CD14-positive monocyte (primary cell): ENCODE measurements around the gene TNFRSF12A. TPM values are rescaled to one million over a fixed set of nuclear protein-coding genes. Genes with fewer than 3 reads are reported as not detected.

ENCODE experiments used
- DNase-seq, 3 donors: peaks; one replicate each; pipeline ENCODE4 v3.0.0-alpha.2; 2011 to 2022
- H2AFZ ChIP-seq: 2 replicates; pipeline ENCODE4 v1.6.0; 2012; ENCODE audit warnings: mild to moderate bottlenecking, low read depth, low read length, inconsistent platforms; ENCODE audit not compliant: insufficient read depth, poor library complexity, severe bottlenecking
- H3K27ac ChIP-seq, 2 donors: 1 replicate in 1 of 2; 2 replicates in 1 of 2; pipeline ENCODE4 v1.5.1; 2012 to 2013; ENCODE audit warnings: low read length in 2 of 2, control low read depth in 1 of 2, inconsistent platforms in 1 of 2, low read depth in 1 of 2, mild to moderate bottlenecking in 1 of 2
- H3K27me3 ChIP-seq, 2 donors: one replicate each; pipeline versions ENCODE4 v1.6.0 to v1.6.1; 2011 to 2013; ENCODE audit warnings: low read length in 2 of 2; ENCODE audit not compliant: control insufficient read depth in 2 of 2, insufficient read depth in 2 of 2
- H3K36me3 ChIP-seq, 2 donors: replicated peaks in 1 of 2; 1 replicate in 1 of 2; 2 replicates in 1 of 2; pipeline versions ENCODE4 v1.5.1 to v1.6.1; 2012 to 2013; ENCODE audit warnings: low read length in 2 of 2, control low read depth in 1 of 2, inconsistent platforms in 1 of 2, mild to moderate bottlenecking in 1 of 2; ENCODE audit not compliant: insufficient read depth in 2 of 2, control insufficient read depth in 1 of 2
- H3K4me1 ChIP-seq, 2 donors: 1 replicate in 1 of 2; 2 replicates in 1 of 2; pipeline versions ENCODE4 v1.5.1 to v1.6.1; 2012 to 2013; ENCODE audit warnings: low read length in 2 of 2, control low read depth in 1 of 2, inconsistent platforms in 1 of 2, mild to moderate bottlenecking in 1 of 2, moderate library complexity in 1 of 2; ENCODE audit not compliant: insufficient read depth in 2 of 2, control insufficient read depth in 1 of 2
- H3K4me2 ChIP-seq: replicated peaks from 2 replicates; pipeline ENCODE3; 2012; ENCODE audit warnings: low read length, moderate library complexity, mild to moderate bottlenecking; ENCODE audit not compliant: poor library complexity, severe bottlenecking; ENCODE audit errors: extremely low read depth
- H3K4me3 ChIP-seq, 3 experiments: fragments of 200-600 bp in 1 of 3; sonication (generic) in 1 of 3; replicated peaks in 1 of 3; 1 replicate in 2 of 3; 2 replicates in 1 of 3; pipeline ENCODE4 v1.5.1; 2011 to 2013; ENCODE audit warnings: low read length in 3 of 3, mild to moderate bottlenecking in 3 of 3, control low read depth in 2 of 3, low read depth in 2 of 3, inconsistent platforms in 1 of 3, moderate library complexity in 1 of 3
- H3K79me2 ChIP-seq: 2 replicates; pipeline ENCODE4 v1.6.0; 2012; ENCODE audit warnings: mild to moderate bottlenecking, control low read depth, inconsistent platforms, low read length, moderate library complexity; ENCODE audit not compliant: insufficient read depth
- H3K9ac ChIP-seq: 2 replicates; pipeline ENCODE4 v1.6.0; 2017; ENCODE audit warnings: low read length, mild to moderate bottlenecking; ENCODE audit not compliant: insufficient read depth, poor library complexity, severe bottlenecking
- H3K9me3 ChIP-seq, 2 donors: replicated peaks in 1 of 2; 1 replicate in 1 of 2; 2 replicates in 1 of 2; pipeline versions ENCODE4 v1.5.1 to v1.6.1; 2012 to 2013; ENCODE audit warnings: low read length in 2 of 2, control low read depth in 1 of 2; ENCODE audit not compliant: control insufficient read depth in 1 of 2, insufficient read depth in 1 of 2
- H4K20me1 ChIP-seq: 2 replicates; pipeline ENCODE4 v1.6.0; 2012; ENCODE audit warnings: mild to moderate bottlenecking, low read length, control low read depth, moderate library complexity; ENCODE audit not compliant: insufficient read depth
- H3K27ac Mint-ChIP-seq, 7 donors: one replicate each; pipeline ENCODE4 v1.8.0; 2020; ENCODE audit warnings: mild to moderate bottlenecking in 7 of 7, mixed read lengths in 7 of 7, moderate library complexity in 6 of 7, inconsistent platforms in 2 of 7
- H3K27me3 Mint-ChIP-seq, 3 donors: one replicate each; pipeline ENCODE4 v1.8.0; 2021 to 2022; ENCODE audit warnings: low read depth in 3 of 3, mild to moderate bottlenecking in 3 of 3, mixed read lengths in 3 of 3, moderate library complexity in 3 of 3, inconsistent platforms in 1 of 3
- H3K36me3 Mint-ChIP-seq, 2 donors: one replicate each; pipeline ENCODE4 v1.8.0; 2020; ENCODE audit warnings: mixed read lengths in 2 of 2, inconsistent platforms in 1 of 2, mild to moderate bottlenecking in 1 of 2
- H3K4me1 Mint-ChIP-seq: one replicate; pipeline ENCODE4 v1.8.0; 2020; ENCODE audit warnings: mild to moderate bottlenecking, mixed read lengths
- H3K4me3 Mint-ChIP-seq, 2 donors: one replicate each; pipeline ENCODE4 v1.8.0; 2020; ENCODE audit warnings: mild to moderate bottlenecking in 2 of 2, mixed read lengths in 2 of 2, moderate library complexity in 1 of 2
- H3K9me3 Mint-ChIP-seq, 7 donors: one replicate each; pipeline ENCODE4 v1.8.0; 2020 to 2022; ENCODE audit warnings: mixed read lengths in 7 of 7, mild to moderate bottlenecking in 6 of 7, moderate library complexity in 6 of 7, inconsistent platforms in 2 of 7
- CTCF ChIP-seq: fragments of 200-600 bp; IDR thresholded peaks from one replicate; pipeline ENCODE4 v1.8.0; 2022; ENCODE audit warnings: antibody characterized with exemption, mild to moderate bottlenecking
- WGBS: methylation state at CpG from one replicate; pipeline ENCODE4 v1.1.5; 2013; ENCODE audit warnings: missing lambda C conversion rate; ENCODE audit not compliant: insufficient coverage; 5-methylcytosine and 5-hydroxymethylcytosine counted together
- intact Hi-C, 2 donors: fragments of 100-400 bp; cut with micrococcal nuclease; formaldehyde crosslinking; loops; one replicate each; pipeline versions ENCODE4 v1.15.0 to v1.15.1; 2023
- polyA plus RNA-seq, 3 donors: library from polyadenylated mRNA; depleted of rRNA in 1 of 3; unstranded in 2 of 3; stranded (reverse) in 1 of 3; fragments of 300-500 nt in 2 of 3; fragments of >200 nt in 1 of 3; fragmentation: Illumina TruSeq in 2 of 3; gene quantifications; 1 replicate in 2 of 3; 2 replicates in 1 of 3; pipeline ENCODE4 v1.2.3, GENCODE V29; 2012 to 2021

The TNFRSF12A gene
- polyA plus RNA-seq, 3 donors = 2.9 to 6.2 (median 5.7) TPM

GRCh38 chr16:3003582-3004270, 16.4 kb upstream of the TNFRSF12A start:
- peaks cover 0 to 3% (median 0%) of the 10 kb centered on the region in 7 donors for H3K9me3 Mint-ChIP-seq
- no peak overlapping the region for H3K27ac Mint-ChIP-seq

GRCh38 chr16:3004319-3004718, 15.8 kb upstream of the TNFRSF12A start:
- Mint-ChIP-seq H3K4me1 (peaks cover 44% of the 10 kb centered on the region), H3K9me3 (peaks cover 0 to 3% (median 0%) of the 10 kb centered on the region in 7 donors), H3K27ac (peak overlapping the region in 1 of 7 donors; percentile 87), H3K27me3 (peaks cover 0 to 18% (median 14%) of the 10 kb centered on the region in 3 donors), H3K4me3 (peak overlapping the region; percentile 81 to 88), H3K36me3 (peaks cover 5 to 6% of the 10 kb centered on the region in 2 donors)
- H4K20me1 ChIP-seq = no peaks in the 10 kb centered on the region
- H3K9me3 ChIP-seq = no peaks in the 10 kb centered on the region
- no peak for TF ChIP-seq CTCF
- DNase-seq = no peak
- peak overlapping the region; percentile 70 for H3K4me2 ChIP-seq
- H3K9ac ChIP-seq = no peak overlapping the region
- peaks cover 0 to 2% of the 10 kb centered on the region in 2 donors for H3K27me3 ChIP-seq
- H3K4me1 ChIP-seq = peaks cover 45 to 47% of the 10 kb centered on the region in 2 donors
- H2AFZ ChIP-seq = no peak overlapping the region
- H3K79me2 ChIP-seq = no peaks in the 10 kb centered on the region
- no peak overlapping the region for H3K27ac ChIP-seq
- H3K36me3 ChIP-seq = no peaks in the 10 kb centered on the region
- under 1% methylated on average over 65 of the region's 67 CpGs for WGBS
- intact Hi-C loops = no loop called here
- no peak overlapping the region for H3K4me3 ChIP-seq

More at GRCh38 chr16:3003582-3004270, 16.4 kb upstream of the TNFRSF12A start:
- Histone ChIP-seq H3K9ac (no peak overlapping the region), H3K79me2 (no peaks in the 10 kb centered on the region), H3K9me3 (no peaks in the 10 kb centered on the region), H3K36me3 (no peaks in the 10 kb centered on the region), H4K20me1 (no peaks in the 10 kb centered on the region), H3K4me2 (peak overlapping the region; percentile 26), H3K27me3 (peaks cover 0 to 2% of the 10 kb centered on the region in 2 donors), H3K4me3 (no peak overlapping the region), H3K27ac (no peak overlapping the region), H2AFZ (no peak overlapping the region), H3K4me1 (peaks cover 40 to 41% of the 10 kb centered on the region in 2 donors)
- Mint-ChIP-seq H3K4me1 (peaks cover 38% of the 10 kb centered on the region), H3K27me3 (peaks cover 0 to 21% (median 17%) of the 10 kb centered on the region in 3 donors), H3K36me3 (peaks cover 5 to 6% of the 10 kb centered on the region in 2 donors), H3K4me3 (peak overlapping the region; percentile 42 to 64)
- TF ChIP-seq CTCF = peak; percentile 34
- intact Hi-C loops = loop anchor here in 1 of 2 donors (2.0 kb wide), 1 partner anchor 25 kb away; no protein-coding TSS in a partner anchor
- under 1% methylated on average over 49 of the region's 58 CpGs for WGBS
- DNase-seq = peak; percentile 98 to 99 (median 98)
